MG63 (cell line): ENCODE results near the gene NKAIN2. TPM values are rescaled to one million over a fixed set of nuclear protein-coding genes. Genes with fewer than 3 reads are reported as not detected.
"Not testable (repeated sequence)": the region's sequence is repeated elsewhere in the genome, so short reads cannot be mapped to it uniquely, and the experiment has no call there.

Source experiments
- DNase-seq: peaks from one replicate; pipeline ENCODE4 v3.0.0-alpha.2; 2020
- H3K27me3 ChIP-seq: fragments of 250-450 bp; sonication (Bioruptor Pico); 2 replicates; pipeline ENCODE4 v1.5.1; 2020; ENCODE audit warnings: mild to moderate bottlenecking, moderate library complexity
- H3K36me3 ChIP-seq: fragments of 250-450 bp; sonication (Bioruptor Pico); 2 replicates; pipeline ENCODE4 v1.5.1; 2020; ENCODE audit warnings: mild to moderate bottlenecking, moderate library complexity
- H3K4me3 ChIP-seq: fragments of 250-450 bp; sonication (Bioruptor Pico); 2 replicates; pipeline ENCODE4 v1.5.1; 2020; ENCODE audit warnings: mild to moderate bottlenecking, moderate library complexity
- H3K9me3 ChIP-seq: fragments of 250-450 bp; sonication (Bioruptor Pico); 2 replicates; pipeline ENCODE4 v1.5.1; 2020; ENCODE audit warnings: mild to moderate bottlenecking, moderate library complexity
- total RNA-seq: library from RNA; depleted of rRNA; stranded (reverse); fragments of >200 nt; shearing (Covaris generic); gene quantifications from 2 replicates; pipeline ENCODE4 v1.2.3, GENCODE V29; 2014; ENCODE audit warnings: low replicate concordance

The NKAIN2 gene
- total RNA-seq, 1 experiment from 2014 or later: not detected

DNA sequence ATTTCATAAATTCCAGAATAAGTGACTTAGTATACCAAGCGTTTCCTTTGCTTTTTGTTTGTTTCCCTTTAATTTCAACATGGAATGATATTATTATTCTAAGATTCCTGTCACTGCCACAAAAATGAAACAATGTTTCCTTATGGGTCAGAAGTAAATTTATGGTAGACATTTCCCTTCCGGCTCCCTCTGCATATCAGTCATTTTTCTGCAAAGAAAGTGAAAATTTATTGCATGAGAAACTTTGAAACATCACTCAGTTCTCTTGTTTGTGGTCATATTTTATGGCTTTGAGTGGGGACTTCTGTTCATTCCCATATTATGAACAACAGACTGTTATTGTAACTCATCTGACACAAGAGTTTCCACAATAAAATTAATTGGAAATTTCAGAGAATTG is 97.8 kb downstream of the NKAIN2 start:
- Histone ChIP-seq H3K27me3 (no peaks in the 10 kb centered on the region), H3K9me3 (no peaks in the 10 kb centered on the region), H3K4me3 (no peak overlapping the region), H3K36me3 (no peaks in the 10 kb centered on the region)
- no peak for DNase-seq

DNA sequence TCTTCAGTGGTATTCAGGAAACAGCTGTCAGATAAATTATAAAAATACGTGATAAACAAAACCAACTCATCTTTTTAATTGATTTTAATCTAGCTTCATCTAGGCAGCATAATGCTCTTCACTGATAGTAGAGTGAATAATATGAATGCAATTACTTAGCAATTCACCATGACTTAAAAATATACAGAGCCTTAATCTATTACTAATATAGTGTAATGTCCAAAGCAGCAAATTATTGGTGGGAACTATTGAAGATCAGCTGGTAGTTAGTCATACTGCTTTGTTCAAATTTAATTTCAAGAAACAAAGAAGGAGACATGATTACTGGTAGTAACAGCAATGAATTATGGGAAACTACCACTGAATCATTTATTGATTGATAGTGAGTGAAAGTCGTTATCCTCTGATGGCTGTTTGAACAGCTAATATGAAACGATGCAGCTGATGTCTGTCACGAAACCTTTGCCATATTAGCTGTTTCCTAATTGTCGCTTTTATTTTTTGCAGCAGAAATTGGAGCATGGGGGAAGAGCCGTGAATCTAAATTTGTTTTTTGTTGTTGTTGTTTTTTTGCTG is 99.2 kb downstream of the NKAIN2 start:
- DNase-seq: no peak
- H3K9me3 ChIP-seq: no peaks in the 10 kb centered on the region
- H3K36me3 ChIP-seq: no peaks in the 10 kb centered on the region
- no peaks in the 10 kb centered on the region for H3K27me3 ChIP-seq
- H3K4me3 ChIP-seq: no peak overlapping the region

GRCh38 chr6:123904228-123904627 is 100.6 kb downstream of the NKAIN2 start:
- no peaks in the 10 kb centered on the region for H3K9me3 ChIP-seq
- H3K36me3 ChIP-seq: no peaks in the 10 kb centered on the region
- H3K4me3 ChIP-seq: no peak overlapping the region
- H3K27me3 ChIP-seq: no peaks in the 10 kb centered on the region
- no peak for DNase-seq

GRCh38 chr6:123908797-123909196 is 105.1 kb downstream of the NKAIN2 start:
- H3K36me3 ChIP-seq: no peaks in the 10 kb centered on the region
- DNase-seq: no peak
- H3K9me3 ChIP-seq: no peaks in the 10 kb centered on the region
- H3K27me3 ChIP-seq: no peaks in the 10 kb centered on the region
- no peak overlapping the region for H3K4me3 ChIP-seq

GRCh38 chr6:123909989-123910388 is 106.3 kb downstream of the NKAIN2 start:
- Histone ChIP-seq H3K36me3 (no peaks in the 10 kb centered on the region), H3K4me3 (no peak overlapping the region), H3K9me3 (no peaks in the 10 kb centered on the region), H3K27me3 (no peaks in the 10 kb centered on the region)
- no peak for DNase-seq

GRCh38 chr6:123913863-123914262 is 110.2 kb downstream of the NKAIN2 start:
- no peak overlapping the region for H3K4me3 ChIP-seq
- no peaks in the 10 kb centered on the region for H3K27me3 ChIP-seq
- no peaks in the 10 kb centered on the region for H3K9me3 ChIP-seq
- no peaks in the 10 kb centered on the region for H3K36me3 ChIP-seq
- DNase-seq: no peak

DNA sequence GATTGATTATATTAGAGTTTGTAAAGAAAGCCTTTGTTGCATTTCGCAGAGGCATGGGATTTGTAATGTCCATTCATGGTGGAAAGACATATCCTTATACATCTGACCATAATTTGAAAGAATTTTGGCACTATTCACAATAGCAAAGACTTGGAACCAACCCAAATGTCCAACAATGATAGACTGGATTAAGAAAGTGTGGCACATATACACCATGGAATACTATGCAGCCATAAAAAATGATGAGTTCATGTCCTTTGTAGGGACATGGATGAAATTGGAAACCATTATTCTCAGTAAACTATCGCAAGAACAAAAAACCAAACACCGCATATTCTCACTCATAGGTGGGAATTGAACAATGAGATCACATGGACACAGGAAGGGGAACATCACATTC is 119.7 kb downstream of the NKAIN2 start:
- not testable (repeated sequence) for H3K4me3 ChIP-seq, H3K9me3 ChIP-seq, DNase-seq, H3K36me3 ChIP-seq, H3K27me3 ChIP-seq

DNA sequence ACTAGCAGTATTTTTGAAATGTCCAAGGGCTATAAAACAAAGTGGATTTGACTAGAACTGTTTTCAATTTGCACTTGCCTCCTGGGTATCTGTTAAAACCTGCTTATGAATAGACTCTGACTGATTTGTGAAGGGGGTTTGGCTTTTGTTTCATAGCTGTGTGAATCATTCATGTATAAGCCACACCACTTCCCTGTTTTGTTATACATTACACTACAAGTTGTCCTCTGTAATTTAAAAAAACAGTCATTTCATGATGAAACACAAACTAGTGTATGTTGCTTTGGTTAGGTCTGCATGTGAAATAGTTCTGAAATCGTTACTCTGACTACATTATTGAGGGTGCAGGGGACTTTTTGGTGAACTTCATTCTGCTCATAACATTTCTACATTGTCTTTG is 121.7 kb downstream of the NKAIN2 start:
- H3K36me3 ChIP-seq: no peaks in the 10 kb centered on the region
- no peaks in the 10 kb centered on the region for H3K27me3 ChIP-seq
- no peaks in the 10 kb centered on the region for H3K9me3 ChIP-seq
- DNase-seq: no peak
- H3K4me3 ChIP-seq: no peak overlapping the region

- no peaks in the 10 kb centered on the region for H3K9me3 ChIP-seq
- H3K4me3 ChIP-seq: no peak overlapping the region
- no peak for DNase-seq
- H3K27me3 ChIP-seq: no peaks in the 10 kb centered on the region
- H3K36me3 ChIP-seq: no peaks in the 10 kb centered on the region
Observed at GRCh38 chr6:123925842-123926399, 122.3 kb downstream of the NKAIN2 start.

DNA sequence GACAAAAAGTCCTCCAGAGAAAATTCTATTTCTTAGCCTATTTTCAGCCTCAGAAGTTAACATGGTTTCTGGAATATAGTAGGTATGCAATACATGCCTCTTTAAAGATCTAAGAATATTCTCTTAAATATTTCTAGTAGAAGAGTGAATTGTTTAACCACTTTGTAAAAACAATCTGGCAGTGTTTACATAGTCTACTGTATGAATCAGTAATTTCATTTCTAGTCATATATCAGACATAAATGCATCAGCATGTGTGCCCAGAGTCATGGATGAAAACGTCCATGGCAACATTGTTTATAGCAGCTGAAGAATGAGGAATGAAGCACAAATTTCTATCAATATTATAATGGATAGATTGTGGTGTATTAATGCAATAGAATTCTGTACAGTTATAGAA is 124.9 kb downstream of the NKAIN2 start:
- Histone ChIP-seq H3K36me3 (no peaks in the 10 kb centered on the region), H3K9me3 (no peaks in the 10 kb centered on the region), H3K27me3 (no peaks in the 10 kb centered on the region), H3K4me3 (no peak overlapping the region)
- DNase-seq: no peak

DNA sequence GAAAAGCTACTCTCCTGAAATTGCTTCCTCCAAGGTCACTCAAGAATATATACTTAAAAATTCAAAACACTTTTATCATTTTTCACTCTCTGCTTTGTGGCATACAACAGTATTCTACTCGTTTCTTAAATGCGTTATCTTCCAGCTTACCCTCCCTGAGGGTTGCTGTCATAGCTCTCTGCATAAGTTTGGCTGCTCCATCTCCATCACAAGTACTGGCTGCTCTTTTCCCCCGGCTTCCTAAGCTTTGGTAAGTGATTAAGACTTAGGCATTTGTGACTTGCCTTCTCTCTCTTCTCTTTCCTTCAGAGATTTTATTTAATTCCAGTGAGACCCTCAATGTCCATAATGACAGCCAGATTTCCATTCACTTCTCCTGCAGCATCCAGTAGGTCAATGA is 128.3 kb downstream of the NKAIN2 start:
- H3K4me3 ChIP-seq: no peak overlapping the region
- no peaks in the 10 kb centered on the region for H3K27me3 ChIP-seq
- DNase-seq: no peak
- H3K9me3 ChIP-seq: no peaks in the 10 kb centered on the region
- H3K36me3 ChIP-seq: no peaks in the 10 kb centered on the region

- H3K27me3 ChIP-seq: no peaks in the 10 kb centered on the region
- no peak for DNase-seq
- no peak overlapping the region for H3K4me3 ChIP-seq
- H3K9me3 ChIP-seq: no peaks in the 10 kb centered on the region
- H3K36me3 ChIP-seq: no peaks in the 10 kb centered on the region
Observed at GRCh38 chr6:123940551-123940950, 136.9 kb downstream of the NKAIN2 start.

- H3K9me3 ChIP-seq: no peaks in the 10 kb centered on the region
- H3K27me3 ChIP-seq: no peaks in the 10 kb centered on the region
- no peak overlapping the region for H3K4me3 ChIP-seq
- no peaks in the 10 kb centered on the region for H3K36me3 ChIP-seq
- DNase-seq: no peak
Observed at GRCh38 chr6:123941855-123942254, 138.2 kb downstream of the NKAIN2 start.

GRCh38 chr6:123945386-123945785 is 141.7 kb downstream of the NKAIN2 start:
- no peaks in the 10 kb centered on the region for H3K36me3 ChIP-seq
- H3K27me3 ChIP-seq: no peaks in the 10 kb centered on the region
- no peak overlapping the region for H3K4me3 ChIP-seq
- DNase-seq: no peak
- no peaks in the 10 kb centered on the region for H3K9me3 ChIP-seq

DNA sequence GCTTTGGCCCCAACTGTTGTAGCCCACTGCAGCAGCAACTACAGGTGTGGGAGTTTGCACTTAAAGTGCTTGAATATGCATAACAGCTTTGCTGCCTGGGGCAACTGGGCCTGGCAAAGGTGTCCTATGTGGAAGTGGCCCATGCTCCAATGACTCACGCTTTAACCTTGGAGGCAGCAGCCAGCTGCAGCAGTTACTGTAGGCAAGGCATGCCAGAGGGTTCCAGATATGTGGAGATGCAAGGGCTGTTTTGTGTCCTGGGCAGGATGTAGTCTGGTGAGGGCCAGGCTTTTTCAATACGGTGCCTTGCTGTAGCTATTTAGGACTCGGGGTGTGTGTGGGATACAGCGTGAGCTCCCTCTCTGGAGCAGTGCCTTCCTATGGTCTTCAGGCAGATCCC is 150.3 kb downstream of the NKAIN2 start:
- no peaks in the 10 kb centered on the region for H3K36me3 ChIP-seq
- H3K9me3 ChIP-seq: no peaks in the 10 kb centered on the region
- H3K4me3 ChIP-seq: no peak overlapping the region
- peak; percentile 4 for DNase-seq
- no peaks in the 10 kb centered on the region for H3K27me3 ChIP-seq

- no peak for DNase-seq
- no peaks in the 10 kb centered on the region for H3K36me3 ChIP-seq
- no peaks in the 10 kb centered on the region for H3K27me3 ChIP-seq
- no peaks in the 10 kb centered on the region for H3K9me3 ChIP-seq
- no peak overlapping the region for H3K4me3 ChIP-seq
Observed at GRCh38 chr6:123956492-123957139, 153.0 kb downstream of the NKAIN2 start.

- no peaks in the 10 kb centered on the region for H3K9me3 ChIP-seq
- no peak for DNase-seq
- H3K36me3 ChIP-seq: no peaks in the 10 kb centered on the region
- H3K27me3 ChIP-seq: no peaks in the 10 kb centered on the region; the same call in 1 of the 2 replicates
- no peak overlapping the region for H3K4me3 ChIP-seq
Observed at GRCh38 chr6:123962508-123962907, 158.8 kb downstream of the NKAIN2 start.

DNA sequence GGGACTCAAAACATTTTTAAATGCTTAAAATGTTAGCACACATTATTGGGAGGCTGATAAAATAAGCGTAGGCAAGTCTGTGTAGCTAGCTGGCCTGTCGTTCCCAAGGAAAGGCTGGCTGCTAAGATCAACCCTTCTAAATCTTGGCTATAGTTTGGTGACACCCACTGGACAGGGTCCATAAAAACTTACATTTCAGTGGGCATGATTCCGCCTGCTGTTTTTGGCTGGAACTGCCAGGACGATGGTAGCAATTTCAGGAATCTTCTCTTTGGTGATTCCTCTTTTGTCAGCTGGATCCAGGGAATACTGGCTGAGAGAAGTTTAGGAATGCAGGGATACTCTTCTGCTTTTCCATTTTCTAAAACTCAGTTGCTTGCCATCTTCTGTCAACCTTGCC is 162.2 kb downstream of the NKAIN2 start:
- Histone ChIP-seq H3K36me3 (no peaks in the 10 kb centered on the region), H3K27me3 (no peaks in the 10 kb centered on the region; the same call in 1 of the 2 replicates), H3K9me3 (no peaks in the 10 kb centered on the region), H3K4me3 (no peak overlapping the region)
- DNase-seq: no peak
